Testis (tissue), 2 donors: ENCODE measurements around the gene DES.

Source experiments
- CTCF ChIP-seq, 3 experiments: fragments of 450-650 bp in 2 of 3; fragments of 200-600 bp in 1 of 3; sonication (generic) in 1 of 3; IDR thresholded peaks; one replicate each; pipeline ENCODE4 v1.5.1; 2016 to 2019; ENCODE audit warnings: antibody characterized with exemption in 3 of 3, mild to moderate bottlenecking in 2 of 3, moderate library complexity in 1 of 3
- POLR2A ChIP-seq: fragments of 450-650 bp; IDR thresholded peaks from one replicate; pipeline ENCODE4 v1.6.1; 2017; ENCODE audit warnings: antibody characterized with exemption, mild to moderate bottlenecking, moderate library complexity

- TF ChIP-seq CTCF (IDR thresholded peaks at IDR 0.05) = no peak
- no peak for TF ChIP-seq POLR2A
These were observed 11.9 kb downstream of the DES start for GRCh38 chr2:219429958-219430606.
